SK-N-MC (cell line): ENCODE data around the gene APOA1.

Source experiments
- EZH2 ChIP-seq: fragments of 200-600 bp; sonication (generic); IDR thresholded peaks from one replicate; pipeline ENCODE4 v1.6.1; 2017; ENCODE audit warnings: antibody characterized with exemption
- POLR2AphosphoS5 ChIP-seq: IDR thresholded peaks from 2 replicates; pipeline ENCODE4 v1.6.1; 2012; ENCODE audit warnings: mild to moderate bottlenecking, low read depth, low read length, borderline replicate concordance

- TF ChIP-seq POLR2AphosphoS5, result no peak
- no peak for TF ChIP-seq EZH2
Measured at GRCh38 chr11:116869610-116870009, 32.2 kb upstream of the APOA1 start.
